GM10248 (cell line): ENCODE measurements around the gene RASD1.

Experiments
- CTCF ChIA-PET: fragments of 300-600 bp; sonication (Branson Sonifier 250); formaldehyde crosslinking; extraction: SDS; loops from one replicate; lab custom pipeline; 2021; ENCODE audit warnings: antibody characterized with exemption; lab: Yijun Ruan, JAX
- POLR2A ChIA-PET: fragments of 350-650 bp; sonication (Branson Sonifier 250); formaldehyde crosslinking; extraction: SDS; loops from one replicate; lab custom pipeline; 2020; ENCODE audit warnings: antibody characterized with exemption; lab: Yijun Ruan, JAX
- DNase-seq: peaks from one replicate; pipeline ENCODE4 v3.0.0; 2012; ENCODE audit errors: extremely low spot score
- TF ChIP-seq, protein P1 (sequence below): IDR thresholded peaks from 2 replicates; pipeline ENCODE4 v1.5.1; 2012; ENCODE audit warnings: mild to moderate bottlenecking, low read depth; ENCODE audit errors: extremely low read depth, missing control alignments, control extremely low read depth

RASD1 gene

DNA sequence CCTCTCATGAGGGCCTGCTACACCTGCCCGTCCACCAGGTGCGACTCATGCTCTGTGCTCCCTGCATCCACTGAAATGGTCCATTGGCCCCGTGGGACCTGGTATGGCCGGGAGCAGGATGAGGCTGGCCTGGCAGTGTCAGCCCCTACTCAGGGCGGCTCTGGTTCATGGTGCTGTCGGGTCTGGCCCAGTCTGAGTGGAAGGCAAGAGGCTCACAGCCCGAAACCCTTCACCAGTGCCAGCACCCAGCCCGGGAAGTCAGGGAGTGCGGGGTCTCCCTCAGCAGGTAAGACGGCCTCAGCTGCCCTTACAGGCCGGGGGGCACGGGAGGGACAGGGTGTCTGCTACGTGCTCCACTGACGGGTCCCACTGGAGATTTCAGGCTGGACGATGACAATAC lies 40.5 kb upstream of the RASD1 start:
- DNase-seq: no peak
- POLR2A ChIA-PET: no interaction called here
- CTCF ChIA-PET: no interaction called here
- TF ChIP-seq, protein P1, sequence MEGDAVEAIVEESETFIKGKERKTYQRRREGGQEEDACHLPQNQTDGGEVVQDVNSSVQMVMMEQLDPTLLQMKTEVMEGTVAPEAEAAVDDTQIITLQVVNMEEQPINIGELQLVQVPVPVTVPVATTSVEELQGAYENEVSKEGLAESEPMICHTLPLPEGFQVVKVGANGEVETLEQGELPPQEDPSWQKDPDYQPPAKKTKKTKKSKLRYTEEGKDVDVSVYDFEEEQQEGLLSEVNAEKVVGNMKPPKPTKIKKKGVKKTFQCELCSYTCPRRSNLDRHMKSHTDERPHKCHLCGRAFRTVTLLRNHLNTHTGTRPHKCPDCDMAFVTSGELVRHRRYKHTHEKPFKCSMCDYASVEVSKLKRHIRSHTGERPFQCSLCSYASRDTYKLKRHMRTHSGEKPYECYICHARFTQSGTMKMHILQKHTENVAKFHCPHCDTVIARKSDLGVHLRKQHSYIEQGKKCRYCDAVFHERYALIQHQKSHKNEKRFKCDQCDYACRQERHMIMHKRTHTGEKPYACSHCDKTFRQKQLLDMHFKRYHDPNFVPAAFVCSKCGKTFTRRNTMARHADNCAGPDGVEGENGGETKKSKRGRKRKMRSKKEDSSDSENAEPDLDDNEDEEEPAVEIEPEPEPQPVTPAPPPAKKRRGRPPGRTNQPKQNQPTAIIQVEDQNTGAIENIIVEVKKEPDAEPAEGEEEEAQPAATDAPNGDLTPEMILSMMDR: no peak

DNA sequence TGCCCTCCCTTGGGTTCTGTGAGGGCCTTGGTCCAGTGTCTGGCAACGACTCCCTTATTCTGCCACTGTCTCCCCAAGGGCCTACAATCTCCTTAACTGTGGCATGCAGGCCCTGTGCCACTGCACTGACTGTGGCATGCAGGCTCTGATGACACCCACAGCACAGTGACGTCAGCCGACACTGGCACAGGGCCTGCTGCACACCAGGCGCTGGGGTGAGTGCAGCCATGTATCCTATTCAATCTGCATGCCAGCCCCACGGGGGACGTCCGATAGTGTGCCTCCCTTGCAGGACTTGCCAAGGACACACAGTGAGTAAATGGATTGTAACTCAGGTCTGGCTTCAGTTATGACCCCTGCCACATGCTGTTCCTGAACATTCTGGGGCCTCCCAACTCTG lies 39.8 kb upstream of the RASD1 start:
- CTCF ChIA-PET: no interaction called here
- TF ChIP-seq, protein P1: no peak
- POLR2A ChIA-PET: no interaction called here
- DNase-seq: no peak

DNA sequence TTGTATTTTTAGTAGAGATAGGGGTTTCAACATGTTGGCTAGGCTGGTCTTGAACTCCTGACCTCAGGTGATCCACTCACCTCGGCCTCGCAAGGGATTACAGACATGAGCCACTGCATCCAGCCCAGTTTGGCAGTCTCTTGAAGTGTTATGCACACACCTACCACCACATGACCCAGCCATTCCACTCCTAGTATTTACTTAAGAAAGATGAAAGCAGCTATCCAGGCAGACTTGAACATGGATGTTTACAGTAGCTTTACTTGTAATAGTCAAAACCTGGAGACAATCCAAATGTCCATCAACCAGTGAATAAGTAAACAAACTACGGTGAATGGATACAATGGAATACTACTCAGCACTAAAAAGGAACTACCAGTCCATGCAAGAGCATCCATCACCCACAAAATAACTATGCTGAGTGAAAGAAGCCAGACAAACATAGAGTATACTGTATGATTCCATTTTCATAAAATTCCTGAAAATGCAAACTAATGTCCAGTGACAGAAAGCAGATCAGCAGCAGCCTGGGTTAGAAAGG lies 37.8 kb upstream of the RASD1 start:
- DNase-seq: no peak
- POLR2A ChIA-PET: no interaction called here
- CTCF ChIA-PET: no interaction called here
- TF ChIP-seq, protein P1: no peak

DNA sequence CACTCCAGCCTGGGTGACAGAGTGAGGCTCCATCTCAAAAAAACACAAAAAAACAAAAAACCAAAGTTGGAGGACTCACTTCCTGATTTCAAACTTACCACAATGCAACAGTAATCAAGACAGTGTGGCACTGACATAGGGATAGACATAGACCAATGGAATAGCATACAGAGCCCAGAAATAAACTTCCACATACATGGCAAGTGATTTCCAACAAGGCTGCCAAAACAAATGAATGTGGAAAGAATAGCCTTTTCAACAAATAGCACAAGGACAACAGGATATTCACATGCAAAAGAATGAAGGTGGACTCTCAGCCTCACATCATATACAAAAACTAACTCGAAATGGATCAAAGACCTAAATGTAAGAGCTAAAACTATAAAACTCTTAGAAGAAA lies 36.8 kb upstream of the RASD1 start:
- POLR2A ChIA-PET: no interaction called here
- no peak for DNase-seq
- TF ChIP-seq, protein P1: no peak
- CTCF ChIA-PET: interaction anchor here (1.6 kb wide), 1 partner anchor 36 kb away, joined by 7 read pairs; no protein-coding TSS in a partner anchor

- CTCF ChIA-PET: interaction anchor here (1.1 to 1.3 kb wide), 2 partner anchors 110 to 176 kb away, joined by 3 read pairs; no protein-coding TSS in a partner anchor
- POLR2A ChIA-PET: no interaction called here
- TF ChIP-seq, protein P1: no peak
- no peak for DNase-seq
Observed at GRCh38 chr17:17531156-17531555, 35.0 kb upstream of the RASD1 start.

DNA sequence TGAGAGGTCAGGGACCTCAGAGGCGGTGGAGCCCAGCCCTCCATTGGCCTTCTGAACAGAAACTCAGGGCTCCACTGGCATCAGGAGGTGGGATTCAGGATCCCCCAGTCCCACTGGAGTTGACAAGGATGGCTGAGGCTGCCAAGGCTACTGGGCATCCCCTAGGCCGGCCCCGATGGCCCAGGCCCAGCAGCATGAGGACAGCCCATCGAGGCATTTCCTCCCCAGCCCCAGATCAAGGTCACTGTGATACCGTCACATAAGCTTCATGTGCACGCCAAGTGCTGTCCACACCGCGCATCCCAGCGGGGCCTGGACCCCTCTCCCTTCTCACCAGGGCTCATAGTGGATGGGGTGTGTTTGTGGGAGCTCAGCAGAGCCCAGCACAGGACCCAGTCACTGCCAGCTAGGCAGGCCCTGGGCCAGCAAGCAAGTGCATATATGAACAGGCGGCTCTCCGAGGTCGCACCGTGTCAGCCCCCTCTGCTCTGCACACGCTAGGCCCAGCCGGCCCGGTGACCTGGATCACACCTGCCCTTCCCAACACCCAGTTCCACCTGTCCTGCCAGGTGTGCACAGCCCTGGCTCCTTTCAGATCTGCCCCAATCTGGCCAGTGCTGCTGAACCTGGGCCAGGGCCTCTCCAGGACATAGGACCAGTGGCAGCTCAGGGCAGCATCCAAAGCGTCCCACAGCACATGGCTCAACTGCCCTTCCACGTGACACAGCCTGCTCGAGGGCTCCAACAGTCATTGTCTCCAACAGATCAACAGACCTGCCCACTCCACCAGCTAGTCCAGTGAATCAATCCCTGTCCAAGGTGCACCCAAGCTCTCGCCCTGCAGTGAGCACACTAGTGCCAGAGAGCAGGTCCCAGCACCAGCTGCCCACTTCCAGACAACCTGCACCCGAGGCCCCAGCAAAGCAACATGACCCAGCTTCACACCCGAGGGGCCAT lies 32.8 kb upstream of the RASD1 start:
- CTCF ChIA-PET: no interaction called here
- TF ChIP-seq, protein P1: no peak
- POLR2A ChIA-PET: no interaction called here
- DNase-seq: no peak
